Measurements from ENCODE around the gene NPAS3.

Gene NPAS3

GRCh38 chr14:33516898-33517436, 578.3 kb downstream of the NPAS3 start:
- DNase-seq (ENCODE audit: low spot score) = no peak

- DNase-seq (ENCODE audit: low spot score) = no peak
These were observed 582.5 kb downstream of the NPAS3 start for GRCh38 chr14:33521192-33521591.

GRCh38 chr14:33524244-33524643, 585.6 kb downstream of the NPAS3 start:
- DNase-seq (ENCODE audit: low spot score) = no peak

GRCh38 chr14:33525626-33526025, 586.9 kb downstream of the NPAS3 start:
- no peak for DNase-seq (ENCODE audit: low spot score)

- DNase-seq (ENCODE audit: low spot score) = no peak
These were observed 588.5 kb downstream of the NPAS3 start for GRCh38 chr14:33527023-33527634.

GRCh38 chr14:33528655-33529054, 590.0 kb downstream of the NPAS3 start:
- DNase-seq (ENCODE audit: low spot score) = no peak

GRCh38 chr14:33529787-33530757, 591.4 kb downstream of the NPAS3 start:
- no peak for DNase-seq (ENCODE audit: low spot score)

GRCh38 chr14:33532553-33532952, 593.9 kb downstream of the NPAS3 start:
- DNase-seq (ENCODE audit: low spot score) = no peak

GRCh38 chr14:33534104-33534503, 595.4 kb downstream of the NPAS3 start:
- DNase-seq (ENCODE audit: low spot score) = no peak

GRCh38 chr14:33534632-33535031, 596.0 kb downstream of the NPAS3 start:
- no peak for DNase-seq (ENCODE audit: low spot score)

GRCh38 chr14:33539918-33540357, 601.3 kb downstream of the NPAS3 start:
- no peak for DNase-seq (ENCODE audit: low spot score)

- no peak for DNase-seq (ENCODE audit: low spot score)
These were observed 602.5 kb downstream of the NPAS3 start for GRCh38 chr14:33541171-33541570.

- no peak for DNase-seq (ENCODE audit: low spot score)
These were observed 603.9 kb downstream of the NPAS3 start for GRCh38 chr14:33542338-33543287.

GRCh38 chr14:33545696-33546095, 607.0 kb downstream of the NPAS3 start:
- DNase-seq (ENCODE audit: low spot score) = no peak

GRCh38 chr14:33548606-33549005, 609.9 kb downstream of the NPAS3 start:
- DNase-seq (ENCODE audit: low spot score) = no peak

GRCh38 chr14:33551963-33552362, 613.3 kb downstream of the NPAS3 start:
- no peak for DNase-seq (ENCODE audit: low spot score)

GRCh38 chr14:33553706-33554278, 615.1 kb downstream of the NPAS3 start:
- no peak for DNase-seq (ENCODE audit: low spot score)

- DNase-seq (ENCODE audit: low spot score) = no peak
These were observed 616.3 kb downstream of the NPAS3 start for GRCh38 chr14:33554988-33555387.

- no peak for DNase-seq (ENCODE audit: low spot score)
These were observed 617.2 kb downstream of the NPAS3 start for GRCh38 chr14:33555710-33556350.

- DNase-seq (ENCODE audit: low spot score) = no peak
These were observed 617.9 kb downstream of the NPAS3 start for GRCh38 chr14:33556382-33557121.

Data from ecto neural progenitor cell (in vitro differentiated cells).